IPS DF 19.7 (cell line): ENCODE measurements around the gene RILPL1.
"Not testable (repeated sequence)": the region's sequence is repeated elsewhere in the genome, so short reads cannot be mapped to it uniquely, and the experiment has no call there.

Experiments
- DNase-seq: peaks from one replicate; pipeline ENCODE4 v3.0.0-alpha.2; 2013; ENCODE audit warnings: low read depth, low spot score

The RILPL1 gene

DNA sequence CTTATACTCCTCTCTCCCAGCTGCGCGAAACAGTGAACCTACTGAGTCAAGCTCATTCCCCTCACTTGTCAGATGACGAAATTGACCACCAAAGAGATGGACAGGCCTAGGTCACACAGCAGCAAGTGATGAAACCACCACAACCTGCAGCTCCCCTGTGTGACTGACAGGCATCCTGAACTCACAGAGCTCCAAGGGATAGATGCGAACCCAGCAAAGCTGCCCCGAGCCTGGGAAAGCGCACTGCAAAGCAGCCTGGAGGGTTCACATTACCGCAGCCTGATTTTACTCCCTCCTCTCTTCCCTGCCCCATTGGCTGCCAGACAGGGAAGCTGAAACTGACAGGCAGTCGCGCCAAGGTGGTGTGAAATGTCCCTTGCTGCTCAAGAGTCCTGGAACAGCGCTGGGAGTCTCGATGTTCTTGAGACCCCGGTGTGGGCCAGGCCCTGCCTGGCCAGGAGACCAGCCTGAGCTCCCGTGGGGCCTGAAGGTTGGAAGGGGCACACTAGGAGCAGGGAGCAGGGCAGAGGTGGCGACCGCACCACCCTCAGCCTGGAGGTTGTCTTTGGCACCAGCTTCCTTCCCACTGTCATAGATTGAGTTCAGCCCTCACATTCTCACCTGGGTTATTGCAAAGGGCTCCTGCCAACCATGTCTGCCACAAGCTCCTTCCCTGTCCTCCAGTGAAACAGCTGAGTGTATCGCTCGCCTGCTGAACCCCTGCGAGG, 39.2 kb downstream of the RILPL1 start:
- DNase-seq = no peak

DNA sequence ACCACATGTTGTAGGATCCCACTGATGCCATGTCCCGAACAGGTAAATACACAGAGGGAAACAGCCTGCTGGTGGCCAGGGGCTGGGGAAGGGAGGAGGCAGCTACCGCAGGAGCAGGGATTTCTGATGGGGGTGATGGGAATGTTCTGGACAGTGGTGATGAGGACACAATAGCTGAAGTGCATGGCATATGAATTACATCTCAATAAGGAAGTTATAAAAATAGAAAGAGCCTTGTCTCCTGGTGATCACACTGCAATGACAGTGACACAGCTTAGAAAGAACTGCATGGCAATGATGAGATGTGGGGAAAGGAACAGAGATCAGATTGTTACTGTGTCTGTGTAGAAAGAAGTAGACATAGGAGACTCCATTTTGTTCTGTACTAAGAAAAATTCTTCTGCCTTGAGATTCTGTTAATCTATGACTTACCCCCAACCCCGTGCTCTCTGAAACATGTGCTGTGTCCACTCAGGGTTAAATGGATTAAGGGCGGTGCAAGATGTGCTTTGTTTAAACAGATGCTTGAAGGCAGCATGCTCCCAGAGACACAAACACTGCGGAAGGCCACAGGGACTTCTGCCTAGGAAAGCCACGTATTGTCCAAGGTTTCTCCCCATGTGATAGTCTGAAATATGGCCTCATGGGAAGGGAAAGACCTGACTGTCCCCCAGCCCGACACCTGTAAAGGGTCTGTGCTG, 41.0 kb downstream of the RILPL1 start:
- DNase-seq = not testable (repeated sequence)

DNA sequence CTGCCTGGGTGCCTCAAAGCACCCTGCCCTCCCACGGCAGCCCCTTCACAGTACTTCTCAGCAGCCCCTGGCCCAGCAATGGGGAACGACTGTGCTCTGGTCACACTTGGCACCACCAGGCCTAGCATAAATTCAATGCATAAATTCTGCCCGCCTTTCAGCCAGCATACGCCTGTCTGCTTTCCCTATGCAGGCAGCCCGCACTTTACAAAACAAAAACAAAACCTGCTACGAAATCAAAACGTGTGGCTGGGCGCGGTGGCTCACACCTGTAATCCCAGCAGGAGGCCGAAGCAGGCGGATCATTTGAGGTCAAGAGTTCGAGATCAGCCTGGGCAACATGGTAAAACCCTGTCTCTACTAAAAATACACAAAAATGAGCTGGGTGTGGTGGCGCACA, 42.0 kb downstream of the RILPL1 start:
- no peak for DNase-seq

DNA sequence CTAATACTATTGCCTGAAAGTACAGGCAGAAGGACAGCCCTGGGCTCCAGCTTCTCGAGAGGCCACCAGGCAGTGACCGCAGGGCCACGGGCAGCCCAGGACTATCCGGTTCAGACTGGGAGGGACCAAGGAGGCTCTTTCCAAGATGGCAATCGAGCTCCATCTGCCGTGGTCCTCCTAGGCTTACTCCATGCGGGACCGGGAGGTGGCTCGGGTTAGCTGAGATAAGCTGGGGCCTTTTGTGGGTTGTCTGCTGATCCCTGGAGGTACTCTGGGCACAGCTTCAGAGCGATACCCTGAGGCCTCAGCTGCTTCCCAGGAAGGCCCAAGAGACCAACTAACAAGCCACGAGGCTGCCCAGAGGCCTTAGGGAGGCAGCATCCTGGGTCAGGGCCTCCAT, 42.5 kb downstream of the RILPL1 start:
- no peak for DNase-seq

DNA sequence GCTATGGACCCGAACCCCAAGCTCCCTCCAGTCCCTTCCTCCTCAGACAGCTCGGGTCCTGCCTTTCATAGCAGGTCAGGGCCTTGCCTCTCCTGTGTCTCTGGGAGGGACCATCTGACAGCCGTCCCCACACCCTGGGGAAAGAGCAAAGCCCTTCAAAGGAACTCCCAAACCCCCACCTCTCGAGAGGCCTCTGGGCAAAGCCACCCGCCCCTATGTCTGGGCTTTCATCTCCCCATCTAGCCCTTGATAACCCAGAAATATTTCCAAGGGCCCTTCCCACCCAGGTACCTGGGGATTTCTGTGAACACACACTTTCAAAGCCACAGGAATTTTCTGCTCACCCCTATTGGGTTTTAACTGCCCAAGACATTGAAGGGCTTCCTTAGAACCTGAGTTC, 43.4 kb downstream of the RILPL1 start:
- DNase-seq = no peak

DNA sequence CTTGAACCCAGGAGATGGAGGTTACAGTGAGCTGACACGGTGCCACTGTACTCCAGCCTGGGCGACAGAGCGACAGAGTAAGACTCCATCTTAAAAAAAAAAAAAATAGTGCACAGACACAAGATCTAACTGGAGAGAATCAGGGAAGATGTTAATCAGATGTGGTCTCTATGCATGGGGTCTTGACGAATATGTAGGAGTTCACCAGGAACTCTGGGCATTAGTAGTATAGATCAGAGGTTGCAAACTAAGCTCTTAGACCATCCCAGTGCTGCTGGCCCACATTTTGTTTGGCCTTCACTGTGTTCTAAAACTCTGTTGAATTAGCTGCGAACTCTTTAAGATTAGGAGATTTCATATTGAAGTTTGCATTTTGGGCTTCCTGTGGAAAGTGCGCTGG, 43.9 kb downstream of the RILPL1 start:
- no peak for DNase-seq

DNA sequence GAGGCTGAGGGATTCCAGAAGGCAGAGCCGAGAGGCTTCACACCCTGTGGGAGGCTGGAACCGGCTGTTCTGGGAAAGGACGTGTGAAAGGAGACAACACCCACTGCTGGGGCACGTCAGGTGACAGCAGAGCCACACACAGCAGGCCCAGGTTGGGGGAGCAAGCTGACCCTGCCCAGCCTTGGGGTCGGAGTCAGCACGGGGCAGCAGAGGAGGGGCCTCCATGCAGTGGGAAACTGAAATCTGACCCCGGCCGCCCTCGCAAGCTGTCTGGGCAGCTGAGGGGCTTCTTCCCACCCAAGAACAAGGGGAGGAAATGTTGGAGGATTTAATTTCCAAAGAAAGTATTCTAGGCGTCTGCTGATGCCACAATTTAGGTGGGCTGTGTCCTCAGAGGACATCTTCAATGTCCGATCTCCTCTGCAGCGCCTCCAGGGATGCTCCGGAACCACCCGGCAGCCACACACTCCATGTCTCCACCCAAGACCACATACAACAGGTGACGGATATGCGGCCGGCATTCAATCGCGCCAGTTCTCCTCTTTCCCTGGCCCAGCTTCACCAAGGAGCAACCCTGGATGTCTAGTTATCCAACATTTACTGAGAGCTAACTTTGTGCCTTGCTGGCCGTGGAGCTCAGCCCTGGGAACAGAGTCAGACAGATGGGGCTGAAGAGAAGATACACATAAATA, 44.8 kb downstream of the RILPL1 start:
- DNase-seq = no peak

DNA sequence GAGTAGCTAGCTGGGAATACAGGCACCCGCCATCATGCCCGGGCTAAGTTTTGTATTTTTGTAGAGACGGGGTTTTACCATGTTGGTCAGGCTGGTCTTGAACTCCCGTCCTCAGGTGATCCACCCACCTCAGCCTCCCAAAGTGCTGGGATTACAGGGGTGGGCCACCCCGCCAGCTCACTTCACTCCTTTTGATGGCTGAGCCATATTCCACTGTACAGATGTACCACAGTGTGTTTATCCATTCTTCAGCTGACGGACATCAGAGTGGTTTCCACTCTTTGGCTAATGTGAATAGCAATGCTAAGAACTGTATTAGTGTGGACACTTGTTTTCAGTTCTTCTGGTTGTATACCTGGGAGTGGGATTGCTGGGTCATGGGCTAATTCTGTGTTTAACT, 46.1 kb downstream of the RILPL1 start:
- DNase-seq = no peak

DNA sequence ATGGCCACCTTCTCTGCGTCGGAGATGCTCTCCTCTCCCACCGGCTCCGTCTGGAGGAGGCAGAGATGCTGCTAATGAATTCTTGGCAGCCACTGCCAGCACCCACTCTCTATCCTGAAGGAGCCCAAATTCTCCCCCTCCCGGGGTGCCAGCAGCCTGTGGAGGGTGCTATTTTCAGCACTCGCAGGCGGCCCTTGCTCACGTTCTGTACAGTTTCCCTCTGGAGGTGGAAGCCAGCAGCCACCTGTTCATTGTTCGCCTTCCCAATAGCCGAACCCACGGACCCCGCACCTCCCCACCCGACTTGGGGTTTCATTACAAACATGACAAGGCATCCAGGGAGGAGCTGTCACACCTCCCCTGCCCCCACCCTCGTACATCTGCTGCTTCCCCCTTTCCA, 47.8 kb downstream of the RILPL1 start:
- no peak for DNase-seq

DNA sequence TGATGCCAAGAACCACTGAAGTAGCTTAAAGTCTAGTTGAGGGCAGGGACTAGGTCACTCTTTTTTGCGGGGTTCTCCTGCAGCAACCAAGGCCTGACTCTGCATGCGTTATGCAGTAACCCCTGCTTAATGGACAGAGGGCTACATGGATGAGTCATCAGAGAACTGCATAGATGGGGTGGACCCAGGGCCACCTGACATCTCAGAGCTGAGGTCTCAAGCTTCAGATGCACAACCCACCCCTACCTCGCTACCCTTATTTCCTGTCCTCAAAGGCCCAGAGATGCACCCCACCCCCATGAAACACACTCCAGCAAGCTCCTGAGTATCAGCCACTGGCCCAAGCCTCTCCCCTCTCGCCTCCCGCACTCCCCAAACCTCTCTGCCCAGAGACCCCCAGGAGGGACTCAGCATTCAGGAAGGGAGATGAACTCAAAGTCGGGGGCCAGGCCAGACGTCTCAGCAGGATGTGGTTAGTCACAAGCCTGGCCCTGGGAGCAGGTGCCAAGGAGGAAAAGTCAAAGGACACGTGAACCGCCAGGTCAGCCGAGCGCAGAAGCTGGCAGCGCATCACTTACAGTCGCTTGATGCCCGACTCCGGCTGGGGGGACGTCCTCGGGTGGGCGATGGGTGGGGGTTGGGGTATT, 49.8 kb downstream of the RILPL1 start:
- no peak for DNase-seq

DNA sequence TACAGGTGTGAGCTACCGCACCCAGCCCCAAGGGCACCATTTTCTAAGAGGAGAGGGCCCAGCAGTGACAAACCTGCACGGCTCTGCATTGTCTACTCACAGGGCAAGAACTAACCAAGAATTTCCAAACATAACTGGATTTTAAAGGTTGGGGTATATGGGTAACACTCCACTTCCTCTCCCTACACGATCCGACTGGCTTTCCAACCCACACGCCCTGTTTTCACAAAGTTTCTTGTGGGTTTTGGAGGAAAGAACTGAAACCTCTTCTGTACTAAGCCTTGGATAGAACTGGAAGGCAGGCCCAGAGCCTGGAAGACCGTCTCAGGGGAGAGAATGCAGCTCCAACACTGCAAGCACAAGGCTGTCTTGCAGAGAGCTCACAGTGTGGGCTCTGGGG, 50.6 kb downstream of the RILPL1 start:
- DNase-seq = no peak

DNA sequence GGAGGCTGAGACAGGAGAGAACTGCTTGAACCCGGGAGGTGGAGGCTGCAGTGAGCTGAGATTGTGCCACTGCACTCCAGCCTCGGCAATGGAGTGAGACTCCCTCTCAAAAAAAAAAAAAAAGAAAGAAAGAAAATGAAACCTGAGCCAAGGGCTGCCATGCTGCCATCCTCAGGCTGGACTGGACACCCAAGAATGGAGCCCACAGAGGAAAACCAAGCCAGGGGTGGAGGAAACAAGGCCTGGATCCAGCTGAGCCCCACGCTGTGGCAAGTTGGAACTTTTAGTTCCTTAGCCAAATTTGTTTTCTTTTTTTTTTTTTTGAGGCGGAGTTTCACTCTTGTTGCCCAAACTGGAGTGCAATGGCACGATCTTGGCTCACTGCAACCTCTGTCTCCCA, 52.3 kb downstream of the RILPL1 start:
- DNase-seq = not testable (repeated sequence)

DNA sequence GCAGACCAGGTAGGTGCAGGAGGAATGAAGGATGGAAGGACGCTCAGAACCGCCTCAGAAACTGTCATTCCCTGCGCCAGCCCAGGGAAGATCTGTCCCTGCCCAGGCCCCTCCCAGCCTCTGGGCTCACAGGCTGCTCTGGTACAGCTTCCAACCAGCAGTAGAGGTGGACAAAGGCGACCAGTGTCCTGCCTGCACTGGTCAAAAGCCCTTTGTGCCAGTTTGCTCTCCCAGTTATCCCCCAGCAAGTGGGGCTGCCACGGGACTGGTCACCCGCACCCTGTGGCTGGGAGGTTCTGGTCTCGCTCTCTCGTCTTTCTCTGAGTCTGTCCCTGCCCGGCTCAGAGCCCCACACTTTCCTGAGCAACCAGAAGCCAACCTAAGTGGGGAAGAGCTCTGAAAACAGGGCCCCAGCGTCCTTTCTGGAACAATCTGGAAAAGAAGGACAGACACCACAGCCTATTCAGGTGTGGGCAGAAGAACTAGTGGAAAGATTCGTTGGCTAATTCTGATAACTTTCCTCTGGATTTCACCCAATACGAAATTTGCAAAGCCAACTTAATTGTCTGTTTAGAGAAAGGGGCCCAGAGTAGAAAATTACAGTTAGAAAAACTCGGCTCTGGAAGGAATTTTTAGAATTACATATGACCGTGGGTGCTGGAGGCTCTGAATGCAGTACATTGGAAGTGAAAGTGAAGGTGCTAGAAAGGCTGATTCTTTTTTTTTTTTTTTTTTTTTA, 53.9 kb downstream of the RILPL1 start:
- no peak for DNase-seq

DNA sequence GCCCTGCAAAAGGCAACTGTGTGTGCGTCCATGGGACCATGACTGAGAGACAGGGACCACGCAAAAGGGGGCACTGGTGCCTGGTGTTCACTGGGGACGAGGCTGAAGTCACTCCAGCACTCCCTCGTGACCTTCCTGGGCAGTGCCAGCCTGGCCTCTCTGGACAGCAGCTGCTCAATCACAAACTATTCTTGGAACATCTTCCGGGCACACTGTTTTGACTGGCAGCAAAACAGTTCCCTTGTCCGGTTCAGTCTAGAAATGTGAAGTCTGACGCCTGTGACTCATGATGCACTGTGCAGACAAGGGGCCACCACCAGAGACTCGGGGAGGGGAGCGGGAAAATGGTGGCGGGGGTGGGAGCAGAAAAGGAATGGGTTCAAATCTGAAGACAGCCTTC, 54.8 kb downstream of the RILPL1 start:
- no peak for DNase-seq

DNA sequence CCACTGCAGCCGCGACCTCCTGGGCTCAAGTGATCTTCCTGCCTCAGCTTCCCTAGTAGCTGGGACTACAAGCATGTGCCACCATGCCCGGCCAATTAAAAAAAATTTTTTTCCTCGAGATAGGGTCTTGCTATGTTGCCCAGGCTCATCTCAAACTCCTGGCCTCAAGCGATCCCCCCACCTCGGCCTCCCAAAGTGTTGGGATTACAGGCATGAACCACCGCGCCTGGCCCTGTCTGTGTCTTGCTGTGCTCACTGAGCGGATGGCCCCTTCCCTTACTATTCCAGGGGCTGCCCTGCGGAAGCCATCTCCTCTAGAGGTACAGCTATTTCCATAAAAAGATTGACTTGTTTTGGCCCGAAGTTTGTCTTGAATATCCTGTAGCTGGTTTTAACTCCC, 55.5 kb downstream of the RILPL1 start:
- DNase-seq = no peak

DNA sequence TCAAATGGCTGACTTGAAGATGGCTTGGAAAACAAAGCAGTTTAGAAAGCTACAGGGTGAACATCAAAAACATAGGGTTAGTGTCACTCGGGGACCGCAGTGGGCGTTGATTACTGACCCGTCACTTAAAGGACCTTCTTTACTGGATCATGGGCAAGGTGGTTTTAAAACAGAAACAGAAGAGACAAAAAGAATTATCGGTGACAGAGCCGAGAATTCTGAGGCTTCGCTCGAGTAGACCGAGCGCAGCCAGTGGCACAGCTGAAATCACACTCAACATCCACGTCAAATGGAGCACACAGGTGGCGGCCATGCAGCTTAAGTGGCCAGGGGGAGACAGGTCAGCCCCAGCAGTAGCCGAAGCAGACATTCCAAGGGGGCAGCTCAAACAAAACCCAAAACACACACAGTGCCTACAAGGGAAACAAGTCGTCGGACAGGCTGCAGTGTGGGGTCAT, 58.2 kb downstream of the RILPL1 start:
- DNase-seq = no peak

DNA sequence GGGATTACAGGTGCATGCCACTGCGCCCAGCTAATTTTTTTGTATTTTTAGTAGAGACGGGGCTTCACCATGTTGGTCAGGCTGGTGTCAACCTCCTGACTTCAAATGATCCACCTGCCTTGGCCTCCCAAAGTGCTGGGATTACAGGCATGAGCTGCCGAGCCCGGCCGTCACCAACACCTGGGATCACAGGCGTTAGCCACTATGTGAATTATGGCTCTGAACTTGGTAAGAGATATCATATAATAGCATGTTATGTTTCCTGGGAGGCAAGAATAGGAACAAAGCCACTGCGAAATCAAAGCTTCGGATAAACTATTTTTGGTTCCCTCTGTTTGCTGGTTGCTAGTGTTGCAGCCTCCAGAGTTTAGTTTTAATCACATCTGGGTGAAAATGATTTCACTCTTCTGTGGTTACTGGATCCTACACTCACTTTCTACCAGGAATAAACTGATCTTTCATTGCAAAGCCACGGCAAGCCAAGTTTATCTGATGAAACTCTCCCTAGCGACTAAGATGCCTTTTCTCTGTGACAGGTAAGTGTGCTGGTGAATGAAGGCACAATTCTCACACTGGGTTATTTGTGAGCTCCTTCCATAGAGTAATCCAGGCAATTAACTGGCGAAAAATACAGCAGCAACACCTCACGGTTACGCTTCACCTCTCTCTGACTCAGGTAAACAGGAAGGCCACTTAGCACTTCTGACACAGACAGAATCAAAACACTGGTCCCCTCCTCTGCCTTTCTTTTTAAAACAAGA, 58.9 kb downstream of the RILPL1 start:
- no peak for DNase-seq

DNA sequence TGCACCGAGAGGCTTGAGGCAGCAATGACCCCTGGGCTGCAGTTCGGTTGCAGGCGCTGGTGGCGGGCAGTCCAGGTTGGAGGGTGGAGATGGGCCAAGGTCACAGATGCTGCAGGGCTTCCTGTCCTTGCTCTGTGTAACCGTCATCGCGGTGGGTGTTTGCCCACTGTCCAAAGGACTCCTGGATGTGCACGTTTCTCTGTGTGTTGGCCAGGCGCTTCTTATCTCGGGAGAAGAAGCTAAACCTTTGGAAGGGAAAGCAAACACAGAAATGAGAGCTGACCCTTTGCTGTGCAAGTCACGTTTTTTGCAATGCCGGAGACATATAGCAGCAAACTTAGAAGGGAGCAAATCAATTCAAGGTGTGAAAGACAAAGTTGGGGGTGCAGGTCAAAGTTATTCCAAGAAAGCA, 61.1 kb downstream of the RILPL1 start:
- no peak for DNase-seq

DNA sequence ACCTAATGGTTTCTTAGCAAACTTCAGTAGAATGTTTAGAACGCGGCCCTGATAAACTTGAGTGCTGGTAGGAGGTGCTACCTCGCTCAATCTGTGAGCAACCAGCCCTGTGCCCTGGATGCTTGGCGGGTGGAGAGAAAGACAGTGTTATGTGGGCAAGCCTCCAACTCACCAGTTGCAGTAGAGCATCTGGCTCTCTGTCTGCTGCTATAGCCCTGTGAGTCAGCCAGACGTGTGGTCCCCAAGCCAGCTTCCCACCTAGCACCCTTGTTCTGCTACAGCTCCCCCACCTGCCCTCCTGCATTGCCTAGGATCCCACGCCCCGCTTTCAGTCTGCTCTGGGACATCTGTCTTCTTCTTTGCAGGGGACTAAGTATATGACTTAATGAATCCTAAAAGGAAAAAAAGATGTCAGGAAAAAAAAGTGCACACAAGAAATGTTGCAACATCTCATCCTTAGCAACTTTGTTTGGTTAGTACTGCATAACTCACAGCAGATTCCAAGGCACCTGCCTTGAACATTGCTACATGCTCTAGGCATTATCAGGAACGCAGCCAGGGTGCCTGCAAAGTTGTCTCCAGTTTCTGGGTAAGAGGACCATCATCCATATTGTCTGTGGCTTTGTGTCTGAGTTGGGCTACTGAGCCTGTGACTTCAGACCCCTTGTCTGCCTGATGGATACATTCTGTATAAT, 62.0 kb downstream of the RILPL1 start:
- no peak for DNase-seq

DNA sequence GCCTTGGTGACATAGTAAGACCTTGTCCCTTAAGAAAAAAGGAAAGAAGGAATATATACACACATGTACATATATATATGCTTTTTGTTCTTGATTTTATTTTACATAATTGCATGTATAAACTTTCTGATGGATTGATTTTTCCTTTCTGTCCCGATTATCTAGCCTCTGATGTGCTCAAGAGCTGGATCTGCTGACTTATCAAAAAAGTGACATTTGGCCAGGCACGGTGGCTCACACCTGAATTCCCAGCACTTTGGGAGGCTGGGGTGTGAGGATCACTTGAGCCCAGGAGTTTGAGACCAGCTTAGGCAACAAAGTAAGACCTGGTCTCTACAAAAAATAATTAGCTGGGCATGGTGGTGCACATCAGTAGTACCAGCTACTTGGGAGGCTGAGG, 63.5 kb downstream of the RILPL1 start:
- no peak for DNase-seq
